ENCODE data around the gene LRBA. TPM values are rescaled to one million over a fixed set of nuclear protein-coding genes. Genes with fewer than 3 reads are reported as not detected.
"Not testable (repeated sequence)": the region's sequence is repeated elsewhere in the genome, so short reads cannot be mapped to it uniquely, and the experiment has no call there.

The LRBA gene
- total RNA-seq (10 to 100 TPM; 46.1 to 46.3 TPM), polyA plus RNA-seq (ENCODE audit: insufficient read length in 6 of 6) (10 to 100 TPM; 43.3 to 62.5 (median 58.5) TPM)
- long read RNA-seq, donor 1, partial matches to known transcripts, result 7,960 of 8,403 reads
- long read RNA-seq, donor 1, other reads (novel, unspliced or antisense), result 442 of 8,403 reads
- long read RNA-seq, donor 2, partial matches to known transcripts, result 0 of 1 reads
- long read RNA-seq, donor 2, other reads (novel, unspliced or antisense), result 0 of 1 reads
- long read RNA-seq, donor 3, partial matches to known transcripts, result 0 of 1 reads
- long read RNA-seq, donor 3, other reads (novel, unspliced or antisense), result 0 of 1 reads
- long read RNA-seq, donor 4, partial matches to known transcripts, result 3 of 5 reads
- long read RNA-seq, donor 4, other reads (novel, unspliced or antisense), result 2 of 5 reads
- long read RNA-seq, donor 5, partial matches to known transcripts, result 18 of 18 reads
- long read RNA-seq, donor 5, other reads (novel, unspliced or antisense), result 0 of 18 reads
- long read RNA-seq, donor 6, result 0 reads
- long read RNA-seq, donor 7, result 0 reads
- long read RNA-seq, donor 8, partial matches to known transcripts, result 5,046 of 5,261 reads
- long read RNA-seq, donor 8, other reads (novel, unspliced or antisense), result 215 of 5,261 reads
- long read RNA-seq, donor 9, result 0 reads
- long read RNA-seq, donor 10, partial matches to known transcripts, result 1 of 2 reads
- long read RNA-seq, donor 10, other reads (novel, unspliced or antisense), result 1 of 2 reads
- long read RNA-seq, donor 11, partial matches to known transcripts, result 94 of 95 reads
- long read RNA-seq, donor 11, other reads (novel, unspliced or antisense), result 0 of 95 reads
- long read RNA-seq, donor 12, partial matches to known transcripts, result 7,040 of 7,365 reads
- long read RNA-seq, donor 12, other reads (novel, unspliced or antisense), result 324 of 7,365 reads

GRCh38 chr4:151014521-151015458 is at the start of gene LRBA:
Gene LRBA (minus strand): TSS chr4:151015284. CDS start chr4:151014642, 642 bp downstream.
- H3K36me3 ChIP-seq, result no peaks in the 10 kb centered on the region
- H3K4me3 ChIP-seq, result peak within 1 kb of the TSS; percentile 88 to 98
- H3K9me3 ChIP-seq, result no peaks in the 10 kb centered on the region
- H3K27me3 ChIP-seq, result no peaks in the 10 kb centered on the region
- ATAC-seq (peak; percentile 87), DNase-seq (peak; percentile 49 to 86 (median 72))
- intact Hi-C loops (cut with DNase I), result no loop called here
- peaks cover 11 to 37% of the 10 kb centered on the region in 2 donors for H3K4me1 ChIP-seq
- H3K27ac ChIP-seq, result peak within 1 kb of the TSS; percentile 93 to 97
- no peak for TF ChIP-seq CTCF (IDR thresholded peaks at IDR 0.05)

- H3K27me3 ChIP-seq; H3K9me3 ChIP-seq; ATAC-seq; H3K36me3 ChIP-seq; H3K4me1 ChIP-seq; H3K27ac ChIP-seq; DNase-seq; intact Hi-C loops (cut with DNase I); H3K4me3 ChIP-seq: not testable (repeated sequence)
These were observed 48.1 kb upstream of the LRBA start for GRCh38 chr4:151063143-151063542.

- H3K9me3 ChIP-seq, result no peaks in the 10 kb centered on the region
- DNase-seq (no peak), ATAC-seq (no peak)
- intact Hi-C loops (cut with DNase I), result no loop called here
- no peaks in the 10 kb centered on the region for H3K36me3 ChIP-seq
- H3K27ac ChIP-seq, result no peak overlapping the region
- no peaks in the 10 kb centered on the region for H3K4me1 ChIP-seq
- H3K4me3 ChIP-seq, result no peak overlapping the region
- no peaks in the 10 kb centered on the region for H3K27me3 ChIP-seq
- TF ChIP-seq CTCF (IDR thresholded peaks at IDR 0.05), result no peak
These were observed 40.5 kb upstream of the LRBA start for GRCh38 chr4:151055539-151055938.

- Histone ChIP-seq H3K4me3 (no peak overlapping the region), H3K9me3 (no peaks in the 10 kb centered on the region), H3K27ac (no peak overlapping the region), H3K36me3 (no peaks in the 10 kb centered on the region), H3K27me3 (no peaks in the 10 kb centered on the region), H3K4me1 (no peaks in the 10 kb centered on the region)
- intact Hi-C loops (cut with DNase I), result no loop called here
- DNase-seq (no peak), ATAC-seq (peak; percentile 52)
- no peak for TF ChIP-seq CTCF (IDR thresholded peaks at IDR 0.05)
These were observed 37.7 kb upstream of the LRBA start for GRCh38 chr4:151052785-151053184.

GRCh38 chr4:151049430-151049884 is 34.4 kb upstream of the LRBA start:
- no peaks in the 10 kb centered on the region for H3K27me3 ChIP-seq
- TF ChIP-seq CTCF (IDR thresholded peaks at IDR 0.05), result no peak
- H3K36me3 ChIP-seq, result no peaks in the 10 kb centered on the region
- ATAC-seq (no peak), DNase-seq (no peak)
- no peaks in the 10 kb centered on the region for H3K4me1 ChIP-seq
- no peaks in the 10 kb centered on the region for H3K9me3 ChIP-seq
- H3K4me3 ChIP-seq, result no peak overlapping the region
- H3K27ac ChIP-seq, result no peak overlapping the region
- intact Hi-C loops (cut with DNase I), result no loop called here
